IMR-90 (cell line): ENCODE measurements around the gene ZDHHC24. TPM values are rescaled to one million over a fixed set of nuclear protein-coding genes. Genes with fewer than 3 reads are reported as not detected.

Experiments
- ATAC-seq: fragments of 200-7000 bp; cut with Tn5 transposase; 2 replicates; pipeline ENCODE4 v1.9.1; 2020; ENCODE audit warnings: low read depth, mild to moderate bottlenecking, moderate library complexity
- BruUV-seq: library from RNA; stranded (reverse); fragments of 400-500 nt; replicated peaks from 2 replicates; lab custom pipeline; 2021; lab: Mats Ljungman, UMichigan
- CTCF ChIA-PET: fragments of 300-600 bp; formaldehyde crosslinking; extraction: SDS; loops from one replicate; lab custom pipeline; 2021; ENCODE audit warnings: antibody characterized with exemption; lab: Yijun Ruan, JAX
- POLR2A ChIA-PET: fragments of 300-600 bp; sonication (Branson Sonifier 250); formaldehyde crosslinking; loops from one replicate; lab custom pipeline; 2022; ENCODE audit warnings: antibody characterized with exemption; ENCODE audit not compliant: unreplicated experiment; lab: Charles Lee
- DNase-seq: peaks from one replicate; pipeline ENCODE4 v3.0.0; 2013
- H2AFZ ChIP-seq: replicated peaks from 2 replicates; pipeline ENCODE3; 2013; ENCODE audit warnings: low read length, mild to moderate bottlenecking; ENCODE audit not compliant: poor library complexity
- H2AK5ac ChIP-seq: 2 replicates; pipeline ENCODE4 v1.6.1; 2013; ENCODE audit warnings: low read depth, low read length, inconsistent platforms
- H2AK9ac ChIP-seq: replicated peaks from 2 replicates; pipeline ENCODE3; 2013; ENCODE audit warnings: mild to moderate bottlenecking, low read depth, low read length, moderate library complexity; ENCODE audit not compliant: poor library complexity
- H2BK120ac ChIP-seq: 2 replicates; pipeline ENCODE4 v1.6.1; 2013; ENCODE audit warnings: low read depth, low read length, inconsistent platforms
- H2BK15ac ChIP-seq: 3 replicates; pipeline ENCODE4 v1.6.1; 2013; ENCODE audit warnings: low read depth, low read length, inconsistent platforms
- H2BK20ac ChIP-seq: 2 replicates; pipeline ENCODE4 v1.6.1; 2013; ENCODE audit warnings: low read depth, mild to moderate bottlenecking, inconsistent platforms, low read length, moderate library complexity
- H2BK5ac ChIP-seq: 2 replicates; pipeline ENCODE4 v1.6.1; 2013; ENCODE audit warnings: mild to moderate bottlenecking, low read depth, low read length, inconsistent platforms; ENCODE audit not compliant: poor library complexity, severe bottlenecking
- H3K14ac ChIP-seq: replicated peaks from 2 replicates; pipeline ENCODE4 v1.6.1; 2013; ENCODE audit warnings: low read depth, low read length, inconsistent platforms
- H3K18ac ChIP-seq: 2 replicates; pipeline ENCODE4 v1.6.1; 2013; ENCODE audit warnings: low read depth, low read length, control low read depth
- H3K23ac ChIP-seq: 2 replicates; pipeline ENCODE4 v1.6.1; 2013; ENCODE audit warnings: low read depth, low read length, inconsistent platforms
- H3K27ac ChIP-seq: 2 replicates; pipeline ENCODE4 v1.5.1; 2013; ENCODE audit warnings: mild to moderate bottlenecking, control low read depth, low read length; ENCODE audit not compliant: insufficient read depth
- H3K27me3 ChIP-seq: 2 replicates; pipeline ENCODE4 v1.6.1; 2013; ENCODE audit warnings: low read length; ENCODE audit not compliant: control insufficient read depth, insufficient read depth
- H3K36me3 ChIP-seq: 2 replicates; pipeline ENCODE4 v1.6.1; 2013; ENCODE audit warnings: low read length, mixed read lengths; ENCODE audit not compliant: control insufficient read depth, insufficient read depth
- H3K4ac ChIP-seq: 2 replicates; pipeline ENCODE4 v1.6.1; 2013; ENCODE audit warnings: low read depth, low read length, inconsistent platforms
- H3K4me1 ChIP-seq: 2 replicates; pipeline ENCODE4 v1.6.1; 2013; ENCODE audit warnings: low read length, mixed read lengths; ENCODE audit not compliant: control insufficient read depth, insufficient read depth
- H3K4me2 ChIP-seq: 2 replicates; pipeline ENCODE4 v1.6.1; 2013; ENCODE audit warnings: low read depth, mild to moderate bottlenecking, control low read depth, low read length, moderate library complexity
- H3K4me3 ChIP-seq: 2 replicates; pipeline ENCODE4 v1.5.1; 2013; ENCODE audit warnings: low read depth, mild to moderate bottlenecking, control low read depth, low read length, moderate library complexity; ENCODE audit not compliant: insufficient read depth
- H3K56ac ChIP-seq: 2 replicates; pipeline ENCODE4 v1.6.1; 2013; ENCODE audit warnings: low read length, inconsistent platforms; ENCODE audit not compliant: insufficient read depth; ENCODE audit errors: extremely low read depth
- H3K79me1 ChIP-seq, 2 experiments: 2 replicates each; pipeline ENCODE4 v1.6.1; 2013; ENCODE audit warnings: low read length in 2 of 2, inconsistent platforms in 1 of 2, low read depth in 1 of 2
- H3K9ac ChIP-seq: 2 replicates; pipeline ENCODE4 v1.6.1; 2013; ENCODE audit warnings: low read depth, low read length, control low read depth
- H3K9me1 ChIP-seq: 2 replicates; pipeline ENCODE4 v1.6.1; 2013; ENCODE audit warnings: low read length, inconsistent platforms; ENCODE audit not compliant: insufficient read depth
- H3K9me3 ChIP-seq: 2 replicates; pipeline ENCODE4 v1.6.1; 2013; ENCODE audit warnings: low read length; ENCODE audit not compliant: control insufficient read depth, insufficient read depth
- H4K20me1 ChIP-seq: 2 replicates; pipeline ENCODE4 v1.6.1; 2013; ENCODE audit warnings: low read length, inconsistent platforms; ENCODE audit not compliant: insufficient read depth
- H4K5ac ChIP-seq: 2 replicates; pipeline ENCODE4 v1.6.1; 2013; ENCODE audit warnings: mild to moderate bottlenecking, low read depth, low read length, control low read depth
- H4K8ac ChIP-seq, 2 experiments: 2 replicates each; pipeline ENCODE4 v1.6.1; 2013; ENCODE audit warnings: low read depth in 2 of 2, low read length in 2 of 2, control low read depth in 1 of 2, inconsistent platforms in 1 of 2
- H4K91ac ChIP-seq: 2 replicates; pipeline ENCODE4 v1.6.1; 2013; ENCODE audit warnings: low read depth, low read length, inconsistent platforms; ENCODE audit not compliant: insufficient read depth
- BHLHE40 ChIP-seq: fragments of 150-350 bp; IDR thresholded peaks from 2 replicates; pipeline ENCODE4 v1.6.1; 2016; ENCODE audit warnings: mild to moderate bottlenecking, low read depth, low read length
- CHD1 ChIP-seq: IDR thresholded peaks from 2 replicates; pipeline ENCODE4 v1.6.1; 2012; ENCODE audit warnings: low read depth, low read length, improper control_type of control experiment
- CTCF ChIP-seq: conservative IDR thresholded peaks from 2 replicates; pipeline ENCODE4 v1.5.1; 2012; ENCODE audit warnings: mild to moderate bottlenecking, low read depth, low read length, improper control_type of control experiment
- ELK1 ChIP-seq: fragments of 150-350 bp; IDR thresholded peaks from 2 replicates; pipeline ENCODE4 v1.6.1; 2016; ENCODE audit warnings: low read depth, mild to moderate bottlenecking, low read length, moderate library complexity, borderline replicate concordance
- FOS ChIP-seq: fragments of 150-350 bp; IDR thresholded peaks from 2 replicates; pipeline ENCODE4 v1.6.1; 2016; ENCODE audit warnings: low read depth, low read length
- MAFK ChIP-seq: IDR thresholded peaks from 2 replicates; pipeline ENCODE4 v1.6.1; 2012; ENCODE audit warnings: low read depth, low read length, improper control_type of control experiment
- MAZ ChIP-seq: IDR thresholded peaks from 2 replicates; pipeline ENCODE4 v1.6.1; 2012; ENCODE audit warnings: low read depth, mild to moderate bottlenecking, low read length, improper control_type of control experiment, moderate library complexity, borderline replicate concordance
- NFE2L2 ChIP-seq: fragments of 150-350 bp; IDR thresholded peaks from 2 replicates; pipeline ENCODE4 v1.6.1; 2016; ENCODE audit warnings: low read depth, mild to moderate bottlenecking, low read length
- POLR2A ChIP-seq: IDR thresholded peaks from 2 replicates; pipeline ENCODE4 v1.6.1; 2012; ENCODE audit warnings: mild to moderate bottlenecking, low read depth, low read length
- RCOR1 ChIP-seq: IDR thresholded peaks from 2 replicates; pipeline ENCODE4 v1.6.1; 2012; ENCODE audit warnings: mild to moderate bottlenecking, low read length, improper control_type of control experiment; ENCODE audit not compliant: insufficient replicate concordance
- RFX5 ChIP-seq: IDR thresholded peaks from 2 replicates; pipeline ENCODE4 v1.8.0; 2012; ENCODE audit warnings: low read depth, mild to moderate bottlenecking, low read length, moderate library complexity
- SMC3 ChIP-seq: fragments of 150-350 bp; IDR thresholded peaks from 2 replicates; pipeline ENCODE4 v1.6.1; 2016; ENCODE audit warnings: low read depth, mild to moderate bottlenecking, antibody characterized with exemption, low read length, moderate library complexity
- USF2 ChIP-seq: fragments of 150-350 bp; IDR thresholded peaks from 2 replicates; pipeline ENCODE4 v1.6.1; 2017; ENCODE audit warnings: mild to moderate bottlenecking, antibody characterized with exemption, low read length, low read depth
- WGBS, 2 experiments: methylation state at CpG; one replicate each; pipeline versions ENCODE4 v1.1.5 to v1.1.7; 2013; ENCODE audit warnings: missing lambda C conversion rate in 2 of 2; ENCODE audit not compliant: insufficient read length in 1 of 2; ENCODE audit errors: extremely low coverage in 2 of 2; 5-methylcytosine and 5-hydroxymethylcytosine counted together
- dilution Hi-C: fragments of 300-500 bp; cut with HindIII; formaldehyde crosslinking; loops from one replicate; pipeline ENCODE4 v1.14.3; 2018; ENCODE audit warnings: low sequenced_read_pairs; ENCODE audit not compliant: unreplicated experiment
- in situ Hi-C: fragments of 300-500 bp; cut with MboI; formaldehyde crosslinking; loops from 3 replicates; pipeline ENCODE4 v1.14.3; 2019; ENCODE audit warnings: low sequenced_read_pairs, inconsistent platforms, mixed read lengths
- intact Hi-C: fragments of 100-400 bp; cut with micrococcal nuclease; formaldehyde crosslinking; loops from 2 replicates; pipeline ENCODE4 v1.10.0; 2022
- polyA plus RNA-seq, 3 experiments: library from polyadenylated mRNA; depleted of rRNA; stranded (reverse); fragments of >200 nt; gene quantifications; 2 replicates each; pipeline ENCODE4 v1.2.3, GENCODE V29; 2012; ENCODE audit warnings: low replicate concordance in 1 of 3
- total RNA-seq: library from RNA; depleted of rRNA; stranded (reverse); fragments of >200 nt; gene quantifications from 2 replicates; pipeline ENCODE4 v1.2.3, GENCODE V29; 2012

Gene ZDHHC24
- total and polyA plus RNA-seq, 2 of the 4 experiments (the other 2 are of a cell fraction) = 3.2 to 10.9 TPM

- no peak for TF ChIP-seq RFX5
- TF ChIP-seq ELK1 = no peak
Observed at GRCh38 chr11:66591175-66591574, 45.3 kb upstream of the ZDHHC24 start (continued).

- H2AFZ ChIP-seq = no peak overlapping the region
- peaks cover 12% of the 10 kb centered on the region for H3K9me1 ChIP-seq
- intact Hi-C loops (no loop called here), in situ Hi-C loops (no loop called here), dilution Hi-C loops (no loop called here)
- no peak overlapping the region for H2AK5ac ChIP-seq
- H4K8ac ChIP-seq = no peak overlapping the region
- no peak overlapping the region for H3K4me3 ChIP-seq
- CTCF ChIA-PET = interaction anchor here (0.6 to 1.4 kb wide), 2 partner anchors 88 to 585 kb away, joined by 4 read pairs; no protein-coding TSS in a partner anchor
- POLR2A ChIA-PET = no interaction called here
- 100% methylated on average over 1 of the region's 7 CpGs; no CpG with 5 or more reads in 1 of the 2 experiments for WGBS, 2 experiments
- BruUV-seq = no TSS peak
- no peak overlapping the region for H2BK5ac ChIP-seq
- peaks cover 14 to 19% of the 10 kb centered on the region in 2 experiments for H3K79me1 ChIP-seq
- no peaks in the 10 kb centered on the region for H3K36me3 ChIP-seq
- no peak for DNase-seq
- peaks cover 5% of the 10 kb centered on the region; the same call in 1 of the 2 replicates for H3K4me1 ChIP-seq
- H3K14ac ChIP-seq = no peak overlapping the region
- H2BK20ac ChIP-seq = no peak overlapping the region
- no peak for ATAC-seq
- H3K9ac ChIP-seq = no peak overlapping the region
- H3K4me2 ChIP-seq = no peak overlapping the region
- no peak overlapping the region for H3K4ac ChIP-seq
- no peak overlapping the region for H3K56ac ChIP-seq
- H2BK120ac ChIP-seq = no peak overlapping the region
- H4K91ac ChIP-seq = no peak overlapping the region
- H3K9me3 ChIP-seq = no peaks in the 10 kb centered on the region
- H3K27me3 ChIP-seq = peaks cover 4% of the 10 kb centered on the region; the same call in 1 of the 2 replicates
- no peak overlapping the region for H3K27ac ChIP-seq
- no peak overlapping the region for H3K23ac ChIP-seq
- no peak overlapping the region for H3K18ac ChIP-seq
- no peak overlapping the region for H4K5ac ChIP-seq
- H2BK15ac ChIP-seq = no peak overlapping the region
- no peak overlapping the region for H2AK9ac ChIP-seq
- H4K20me1 ChIP-seq = no peaks in the 10 kb centered on the region
- TF ChIP-seq BHLHE40 (no peak), CHD1 (no peak), RCOR1 (no peak), SMC3 (no peak), CTCF (no peak), RFX5 (no peak), MAFK (no peak), NFE2L2 (no peak), MAZ (no peak), FOS (no peak), POLR2A (no peak), USF2 (no peak)
Observed at GRCh38 chr11:66589996-66590675, 44.3 kb upstream of the ZDHHC24 start.
